Tibial nerve (tissue), 4 donors: ENCODE measurements around the gene OR5K3. TPM values are rescaled to one million over a fixed set of nuclear protein-coding genes. Genes with fewer than 3 reads are reported as not detected.

Experiments used
- DNase-seq, 2 donors: peaks; one replicate each; pipeline ENCODE4 v3.0.0-alpha.2; 2019; ENCODE audit warnings: low spot score in 2 of 2
- H3K27ac ChIP-seq, 4 donors: fragments of 200-600 bp; sonication (generic) in 3 of 4; one replicate each; pipeline ENCODE4 v1.5.1; 2017 to 2019; ENCODE audit warnings: mild to moderate bottlenecking in 1 of 4
- H3K27me3 ChIP-seq, 2 donors: fragments of 200-600 bp; sonication (generic) in 1 of 2; one replicate each; pipeline versions ENCODE4 v1.5.1 to v1.6.0; 2017 to 2019
- H3K36me3 ChIP-seq, 3 donors: fragments of 200-600 bp; sonication (generic); one replicate each; pipeline ENCODE4 v1.5.1; 2018 to 2019
- H3K4me1 ChIP-seq, 4 donors: fragments of 200-600 bp; sonication (generic) in 3 of 4; one replicate each; pipeline ENCODE4 v1.5.1; 2017 to 2019
- H3K4me3 ChIP-seq, 4 donors: fragments of 200-600 bp; sonication (generic) in 3 of 4; one replicate each; pipeline ENCODE4 v1.5.1; 2017 to 2019; ENCODE audit warnings: mild to moderate bottlenecking in 1 of 4, moderate library complexity in 1 of 4
- H3K9me3 ChIP-seq, 4 donors: fragments of 200-600 bp; sonication (generic) in 3 of 4; one replicate each; pipeline ENCODE4 v1.5.1; 2017 to 2019
- EP300 ChIP-seq, 2 donors: sonication (generic); formaldehyde crosslinking; IDR thresholded peaks; one replicate each; pipeline ENCODE4 v1.6.1; 2017; ENCODE audit warnings: antibody characterized with exemption in 2 of 2, mild to moderate bottlenecking in 1 of 2
- POLR2A ChIP-seq, 2 donors: fragments of 450-650 bp; IDR thresholded peaks; one replicate each; pipeline ENCODE4 v1.6.1; 2017; ENCODE audit warnings: antibody characterized with exemption in 2 of 2, mild to moderate bottlenecking in 2 of 2, moderate library complexity in 2 of 2
- WGBS, 2 donors: methylation state at CpG; one replicate each; pipeline ENCODE4 v1.1.5; 2018; 5-methylcytosine and 5-hydroxymethylcytosine counted together
- total RNA-seq, 4 donors: library from RNA; depleted of rRNA; stranded (reverse); fragments of >200 nt; gene quantifications; one replicate each; pipeline ENCODE4 v1.1.0, GENCODE V29; 2016
- TF ChIP-seq, protein P1 (sequence below), 5 experiments: fragments of 200-600 bp in 3 of 5; fragments of 450-650 bp in 2 of 5; sonication (generic) in 3 of 5; IDR thresholded peaks; one replicate each; pipeline ENCODE4 v1.5.1; 2016 to 2019; ENCODE audit warnings: antibody characterized with exemption in 5 of 5, mild to moderate bottlenecking in 3 of 5, moderate library complexity in 2 of 5

Gene OR5K3
- total RNA-seq, 4 donors from 2014 or later = not detected

DNA sequence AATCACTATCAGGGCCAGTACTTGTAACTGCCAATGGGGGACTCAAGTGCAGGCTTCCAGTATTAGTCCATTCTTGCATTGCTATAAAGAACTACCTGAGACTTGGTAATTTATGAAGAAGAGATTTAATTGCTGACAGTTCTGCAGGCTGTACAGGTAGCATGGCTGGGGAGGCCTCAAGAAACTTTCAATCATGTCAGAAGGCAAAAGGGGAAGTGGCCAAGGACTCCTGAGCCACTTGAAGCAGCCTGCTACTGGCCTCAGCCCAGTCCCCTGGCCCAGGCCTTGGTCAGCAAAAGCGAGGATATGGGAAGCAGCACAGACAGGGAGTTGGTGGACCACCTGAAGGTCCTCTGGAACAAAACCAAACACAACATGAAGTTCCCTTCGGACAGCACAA lies 43.3 kb downstream of the OR5K3 start:
- no peak overlapping the region for H3K27ac ChIP-seq
- H3K9me3 ChIP-seq = peaks cover 0 to 23% (median 8%) of the 10 kb centered on the region in 4 donors
- H3K4me1 ChIP-seq = no peaks in the 10 kb centered on the region
- no peak for DNase-seq
- H3K27me3 ChIP-seq = no peaks in the 10 kb centered on the region
- no peaks in the 10 kb centered on the region for H3K36me3 ChIP-seq
- no peak for TF ChIP-seq EP300 (IDR thresholded peaks at IDR 0.05)
- TF ChIP-seq, protein P1, sequence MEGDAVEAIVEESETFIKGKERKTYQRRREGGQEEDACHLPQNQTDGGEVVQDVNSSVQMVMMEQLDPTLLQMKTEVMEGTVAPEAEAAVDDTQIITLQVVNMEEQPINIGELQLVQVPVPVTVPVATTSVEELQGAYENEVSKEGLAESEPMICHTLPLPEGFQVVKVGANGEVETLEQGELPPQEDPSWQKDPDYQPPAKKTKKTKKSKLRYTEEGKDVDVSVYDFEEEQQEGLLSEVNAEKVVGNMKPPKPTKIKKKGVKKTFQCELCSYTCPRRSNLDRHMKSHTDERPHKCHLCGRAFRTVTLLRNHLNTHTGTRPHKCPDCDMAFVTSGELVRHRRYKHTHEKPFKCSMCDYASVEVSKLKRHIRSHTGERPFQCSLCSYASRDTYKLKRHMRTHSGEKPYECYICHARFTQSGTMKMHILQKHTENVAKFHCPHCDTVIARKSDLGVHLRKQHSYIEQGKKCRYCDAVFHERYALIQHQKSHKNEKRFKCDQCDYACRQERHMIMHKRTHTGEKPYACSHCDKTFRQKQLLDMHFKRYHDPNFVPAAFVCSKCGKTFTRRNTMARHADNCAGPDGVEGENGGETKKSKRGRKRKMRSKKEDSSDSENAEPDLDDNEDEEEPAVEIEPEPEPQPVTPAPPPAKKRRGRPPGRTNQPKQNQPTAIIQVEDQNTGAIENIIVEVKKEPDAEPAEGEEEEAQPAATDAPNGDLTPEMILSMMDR (IDR thresholded peaks at IDR 0.05) = no peak
- no peak for TF ChIP-seq POLR2A (IDR thresholded peaks at IDR 0.05)
- H3K4me3 ChIP-seq = no peak overlapping the region
- WGBS, 2 donors = 24 to 31% methylated on average over 2 of the region's 2 CpGs

DNA sequence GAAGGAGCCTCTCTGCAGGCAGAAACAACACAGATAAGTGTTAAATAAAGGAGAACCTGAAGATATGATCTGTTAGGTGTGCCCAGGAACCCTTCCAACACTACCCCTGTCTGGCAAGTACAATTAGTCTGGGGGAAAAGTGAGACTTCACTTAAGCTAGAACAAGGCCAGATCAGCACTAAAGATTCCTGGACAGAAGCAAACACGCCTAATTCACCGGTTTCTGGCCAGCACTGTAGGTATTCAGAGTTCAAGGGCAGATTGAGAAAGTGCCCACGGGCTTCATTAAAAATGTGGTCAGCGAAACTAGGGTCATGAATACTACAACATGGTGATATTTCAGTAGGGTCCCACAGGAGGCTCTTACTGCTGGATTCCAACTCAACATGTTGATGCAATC lies 43.9 kb downstream of the OR5K3 start:
- Histone ChIP-seq H3K27me3 (no peaks in the 10 kb centered on the region), H3K36me3 (no peaks in the 10 kb centered on the region), H3K4me1 (no peaks in the 10 kb centered on the region), H3K4me3 (no peak overlapping the region), H3K27ac (no peak overlapping the region), H3K9me3 (peaks cover 0 to 17% (median 8%) of the 10 kb centered on the region in 4 donors)
- no peak for DNase-seq
- WGBS, 2 donors = 59 to 60% methylated on average over 4 of the region's 4 CpGs
- TF ChIP-seq, protein P1 (IDR thresholded peaks at IDR 0.05) = no peak
- TF ChIP-seq POLR2A (IDR thresholded peaks at IDR 0.05) (no peak), EP300 (IDR thresholded peaks at IDR 0.05) (no peak)

GRCh38 chr3:98440283-98440682 lies 49.8 kb downstream of the OR5K3 start:
- H3K4me3 ChIP-seq = no peak overlapping the region
- H3K36me3 ChIP-seq = no peaks in the 10 kb centered on the region
- no peaks in the 10 kb centered on the region for H3K27me3 ChIP-seq
- no peak overlapping the region for H3K27ac ChIP-seq
- H3K9me3 ChIP-seq = no peaks in the 10 kb centered on the region
- TF ChIP-seq POLR2A (IDR thresholded peaks at IDR 0.05) = no peak
- TF ChIP-seq, protein P1 (IDR thresholded peaks at IDR 0.05) = no peak
- no peak for TF ChIP-seq EP300 (IDR thresholded peaks at IDR 0.05)
- H3K4me1 ChIP-seq = no peaks in the 10 kb centered on the region
- DNase-seq = no peak

Other genes starting within 250 kb of the OR5K3 start
- not detected for gene OR5H14, start 243.2 kb upstream of the OR5K3 start, total RNA-seq
- not detected for gene OR5H15, start 224.0 kb upstream of the OR5K3 start, total RNA-seq
- gene OR5H6, start 126.4 kb upstream of the OR5K3 start, total RNA-seq = not detected
- not detected for gene OR5H2, start 108.2 kb upstream of the OR5K3 start, total RNA-seq
- gene OR5K4, start 36.8 kb upstream of the OR5K3 start, total RNA-seq = not detected
- not detected for gene OR5K1, start 72.5 kb downstream of the OR5K3 start, total RNA-seq
- gene OR5K2, start 107.0 kb downstream of the OR5K3 start, total RNA-seq = not detected
- 100 to 1,000 TPM; 106 to 191 (median 172) TPM for gene CLDND1, start 132.2 kb downstream of the OR5K3 start, total RNA-seq
- gene GPR15, start 141.3 kb downstream of the OR5K3 start, total RNA-seq = not detected
- 10 to 100 TPM; 19.0 to 36.4 (median 23.4) TPM for gene CPOX, start 202.9 kb downstream of the OR5K3 start, total RNA-seq